ENCODE results near the gene PABPN1L.

DNA sequence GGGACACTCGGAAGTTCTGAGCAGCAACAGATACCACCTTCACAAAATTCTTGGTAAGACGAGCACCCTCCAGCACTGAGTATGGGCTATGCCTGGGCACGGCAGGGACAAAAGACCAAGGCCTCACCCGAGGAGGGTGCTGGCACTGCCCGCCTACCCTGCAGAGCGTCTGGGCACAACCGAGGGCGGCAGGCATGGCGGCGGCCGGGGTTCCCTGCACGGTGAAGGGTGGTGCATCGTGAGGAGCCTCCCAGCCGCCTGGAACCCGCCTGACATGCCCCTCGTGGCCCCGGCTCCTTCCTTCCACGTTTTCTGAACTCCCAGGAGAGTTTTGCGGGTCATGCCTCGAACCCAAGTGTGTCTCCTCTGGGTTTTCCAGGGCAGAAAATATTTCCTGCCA is 28.7 kb downstream of the PABPN1L start:
- TF ChIP-seq, protein P1, sequence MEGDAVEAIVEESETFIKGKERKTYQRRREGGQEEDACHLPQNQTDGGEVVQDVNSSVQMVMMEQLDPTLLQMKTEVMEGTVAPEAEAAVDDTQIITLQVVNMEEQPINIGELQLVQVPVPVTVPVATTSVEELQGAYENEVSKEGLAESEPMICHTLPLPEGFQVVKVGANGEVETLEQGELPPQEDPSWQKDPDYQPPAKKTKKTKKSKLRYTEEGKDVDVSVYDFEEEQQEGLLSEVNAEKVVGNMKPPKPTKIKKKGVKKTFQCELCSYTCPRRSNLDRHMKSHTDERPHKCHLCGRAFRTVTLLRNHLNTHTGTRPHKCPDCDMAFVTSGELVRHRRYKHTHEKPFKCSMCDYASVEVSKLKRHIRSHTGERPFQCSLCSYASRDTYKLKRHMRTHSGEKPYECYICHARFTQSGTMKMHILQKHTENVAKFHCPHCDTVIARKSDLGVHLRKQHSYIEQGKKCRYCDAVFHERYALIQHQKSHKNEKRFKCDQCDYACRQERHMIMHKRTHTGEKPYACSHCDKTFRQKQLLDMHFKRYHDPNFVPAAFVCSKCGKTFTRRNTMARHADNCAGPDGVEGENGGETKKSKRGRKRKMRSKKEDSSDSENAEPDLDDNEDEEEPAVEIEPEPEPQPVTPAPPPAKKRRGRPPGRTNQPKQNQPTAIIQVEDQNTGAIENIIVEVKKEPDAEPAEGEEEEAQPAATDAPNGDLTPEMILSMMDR (IDR thresholded peaks at IDR 0.05 in 8 of 11, conservative IDR thresholded peaks at IDR 0.05 in 3 of 11), result no peak
- TF ChIP-seq POLR2A (IDR thresholded peaks at IDR 0.05), result no peak
